ENCODE data around the gene CT55. TPM values are rescaled to one million over a fixed set of nuclear protein-coding genes. Genes with fewer than 3 reads are reported as not detected.
"Not testable (repeated sequence)": the region's sequence is repeated elsewhere in the genome, so short reads cannot be mapped to it uniquely, and the experiment has no call there.

CT55 gene
- total RNA-seq, 1 experiment from 2014 or later: not detected

DNA sequence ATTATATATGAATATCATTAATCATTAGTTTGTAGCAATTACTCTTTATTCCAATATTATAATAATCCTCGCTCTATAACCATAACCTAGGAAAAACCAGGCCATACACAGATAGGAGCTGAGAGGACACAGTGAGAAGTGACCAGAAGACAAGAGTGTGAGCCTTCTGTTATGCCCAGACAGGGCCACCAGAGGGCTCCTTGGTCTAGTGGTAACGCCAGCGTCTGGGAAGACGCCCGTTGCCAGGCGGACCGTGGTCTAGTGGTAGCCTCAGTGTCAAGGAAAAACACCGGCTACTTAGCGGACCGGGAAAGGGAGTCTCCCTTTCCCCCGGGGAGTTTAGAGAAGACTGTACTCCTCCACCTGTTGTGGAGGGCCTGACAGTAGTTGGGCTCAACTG, 35.2 kb upstream of the CT55 start:
- H3K9ac ChIP-seq (ENCODE audit: extremely low read depth, insufficient read length, low read length); H2BK5ac ChIP-seq (ENCODE audit: insufficient read length, low read length); H4K8ac ChIP-seq (replicated peaks; ENCODE audit: insufficient read length, low read depth, low read length); H2BK120ac ChIP-seq (ENCODE audit: low read depth, low read length, poor library complexity, severe bottlenecking); H2BK12ac ChIP-seq (ENCODE audit: insufficient read length, low read depth, low read length); H3K14ac ChIP-seq (ENCODE audit: insufficient read depth, low read length); H3K4me1 Mint-ChIP-seq; DNase-seq; H4K5ac ChIP-seq (ENCODE audit: insufficient read length, low read depth, low read length); H4K91ac ChIP-seq (ENCODE audit: insufficient read length, low read depth, low read length); H3K36me3 Mint-ChIP-seq (ENCODE audit: insufficient read depth in 1 of 3, low read depth in 3 of 3); H3K27me3 ChIP-seq (ENCODE audit: insufficient read depth, low read length); H3K27me3 Mint-ChIP-seq (ENCODE audit: low read depth); H3K56ac ChIP-seq (ENCODE audit: insufficient read length, low read depth, low read length); H3K4me1 ChIP-seq (ENCODE audit: insufficient read depth, low read length); H2BK15ac ChIP-seq (ENCODE audit: low read depth, low read length); H3K23ac ChIP-seq (ENCODE audit: insufficient read length, low read depth, low read length); H4K20me1 ChIP-seq (ENCODE audit: control insufficient read depth, insufficient read depth, insufficient read length); H3K18ac ChIP-seq (ENCODE audit: insufficient read length, low read depth, low read length); H3K27ac ChIP-seq (ENCODE audit: insufficient read length, low read depth, low read length); H3K4me3 Mint-ChIP-seq; H3K4ac ChIP-seq (ENCODE audit: low read depth, low read length); H2AFZ ChIP-seq (ENCODE audit: low read length); H3K4me2 ChIP-seq (ENCODE audit: insufficient read depth, insufficient read length, low read length); H3K23me2 ChIP-seq (ENCODE audit: insufficient read length, low read depth, low read length, poor library complexity, severe bottlenecking); H3K27ac Mint-ChIP-seq; H2AK5ac ChIP-seq (ENCODE audit: insufficient read length, low read length); H2BK20ac ChIP-seq (ENCODE audit: low read depth, low read length, poor library complexity, severe bottlenecking); H3T11ph ChIP-seq (ENCODE audit: low read length); H3K79me1 ChIP-seq (ENCODE audit: insufficient read depth, low read depth, low read length, poor library complexity, severe bottlenecking); H3K79me2 ChIP-seq (ENCODE audit: insufficient read depth, low read length): not testable (repeated sequence)
- peaks cover 66 to 68% of the 10 kb centered on the region in 2 experiments for H3K9me3 Mint-ChIP-seq
- no CpG with 5 or more reads among the region's 11 CpGs for WGBS (ENCODE audit: extremely low coverage, insufficient read length, low lambda C conversion rate)
- peaks cover 46% of the 10 kb centered on the region for H3K9me3 ChIP-seq (ENCODE audit: control insufficient read depth, low read depth, low read length)
- TF ChIP-seq, protein P1, sequence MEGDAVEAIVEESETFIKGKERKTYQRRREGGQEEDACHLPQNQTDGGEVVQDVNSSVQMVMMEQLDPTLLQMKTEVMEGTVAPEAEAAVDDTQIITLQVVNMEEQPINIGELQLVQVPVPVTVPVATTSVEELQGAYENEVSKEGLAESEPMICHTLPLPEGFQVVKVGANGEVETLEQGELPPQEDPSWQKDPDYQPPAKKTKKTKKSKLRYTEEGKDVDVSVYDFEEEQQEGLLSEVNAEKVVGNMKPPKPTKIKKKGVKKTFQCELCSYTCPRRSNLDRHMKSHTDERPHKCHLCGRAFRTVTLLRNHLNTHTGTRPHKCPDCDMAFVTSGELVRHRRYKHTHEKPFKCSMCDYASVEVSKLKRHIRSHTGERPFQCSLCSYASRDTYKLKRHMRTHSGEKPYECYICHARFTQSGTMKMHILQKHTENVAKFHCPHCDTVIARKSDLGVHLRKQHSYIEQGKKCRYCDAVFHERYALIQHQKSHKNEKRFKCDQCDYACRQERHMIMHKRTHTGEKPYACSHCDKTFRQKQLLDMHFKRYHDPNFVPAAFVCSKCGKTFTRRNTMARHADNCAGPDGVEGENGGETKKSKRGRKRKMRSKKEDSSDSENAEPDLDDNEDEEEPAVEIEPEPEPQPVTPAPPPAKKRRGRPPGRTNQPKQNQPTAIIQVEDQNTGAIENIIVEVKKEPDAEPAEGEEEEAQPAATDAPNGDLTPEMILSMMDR (conservative IDR thresholded peaks at IDR 0.05): peak; percentile 68
